Naive B cell (primary cell): ENCODE data around the gene PAAF1. TPM values are rescaled to one million over a fixed set of nuclear protein-coding genes. Genes with fewer than 3 reads are reported as not detected.
A peak's percentile ranks its signal among the peaks of the same experiment; 100 is the strongest.
"Not testable (repeated sequence)": the region's sequence is repeated elsewhere in the genome, so short reads cannot be mapped to it uniquely, and the experiment has no call there.

Experiments used
- ATAC-seq, 2 donors: fragments of 150-1000 bp; cut with Tn5 transposase; 2 replicates each; pipeline ENCODE4 v1.10.0; 2021; ENCODE audit warnings: low read depth in 2 of 2, mild to moderate bottlenecking in 2 of 2, moderate library complexity in 2 of 2
- DNase-seq: peaks from one replicate; pipeline ENCODE4 v3.0.0; 2022
- H3K27ac Mint-ChIP-seq, 6 donors: one replicate each; pipeline ENCODE4 v1.8.0; 2020 to 2022; ENCODE audit warnings: mild to moderate bottlenecking in 6 of 6, mixed read lengths in 6 of 6, moderate library complexity in 5 of 6, inconsistent platforms in 2 of 6
- H3K27me3 Mint-ChIP-seq, 3 donors: one replicate each; pipeline ENCODE4 v1.8.0; 2021 to 2022; ENCODE audit warnings: mixed read lengths in 3 of 3, mild to moderate bottlenecking in 1 of 3
- H3K36me3 Mint-ChIP-seq, 2 donors: one replicate each; pipeline ENCODE4 v1.8.0; 2020 to 2022; ENCODE audit warnings: mixed read lengths in 2 of 2, inconsistent platforms in 1 of 2, mild to moderate bottlenecking in 1 of 2
- H3K4me1 Mint-ChIP-seq, 3 donors: one replicate each; pipeline ENCODE4 v1.8.0; 2020 to 2022; ENCODE audit warnings: mixed read lengths in 3 of 3, inconsistent platforms in 1 of 3, mild to moderate bottlenecking in 1 of 3, moderate library complexity in 1 of 3
- H3K4me3 Mint-ChIP-seq, 8 donors: one replicate each; pipeline ENCODE4 v1.8.0; 2020 to 2022; ENCODE audit warnings: mild to moderate bottlenecking in 8 of 8, mixed read lengths in 8 of 8, moderate library complexity in 8 of 8, inconsistent platforms in 2 of 8
- H3K9me3 Mint-ChIP-seq, 7 donors: one replicate each; pipeline ENCODE4 v1.8.0; 2020 to 2022; ENCODE audit warnings: mixed read lengths in 7 of 7, mild to moderate bottlenecking in 5 of 7, inconsistent platforms in 2 of 7, moderate library complexity in 1 of 7
- polyA plus RNA-seq, 6 donors: library from polyadenylated mRNA; unstranded; fragments of 300-500 nt; fragmentation: Illumina TruSeq; gene quantifications; one replicate each; pipeline ENCODE4 v1.2.3, GENCODE V29; 2021; ENCODE audit warnings: low read depth in 6 of 6

Gene PAAF1
- polyA plus RNA-seq, 6 donors from 2014 or later: 11.5 to 22.5 (median 16.0) TPM

- H3K27ac Mint-ChIP-seq: no peak overlapping the region
- no peaks in the 10 kb centered on the region for H3K27me3 Mint-ChIP-seq
- H3K4me3 Mint-ChIP-seq: no peak overlapping the region
- H3K4me1 Mint-ChIP-seq: no peaks in the 10 kb centered on the region
- no peak for ATAC-seq
- H3K9me3 Mint-ChIP-seq: no peaks in the 10 kb centered on the region
- H3K36me3 Mint-ChIP-seq: peaks cover 12 to 16% of the 10 kb centered on the region in 2 donors
- DNase-seq: no peak
Measured at GRCh38 chr11:73866095-73866579, 10.7 kb upstream of the PAAF1 start.

- no peaks in the 10 kb centered on the region for H3K4me1 Mint-ChIP-seq
Measured at GRCh38 chr11:73866586-73866996, 10.2 kb upstream of the PAAF1 start.

GRCh38 chr11:73869332-73869949 is 7.4 kb upstream of the PAAF1 start:
- H3K36me3 Mint-ChIP-seq: peaks cover 8 to 9% of the 10 kb centered on the region in 2 donors
- no peaks in the 10 kb centered on the region for H3K27me3 Mint-ChIP-seq

More at GRCh38 chr11:73866586-73866996, 10.2 kb upstream of the PAAF1 start:
- H3K9me3 Mint-ChIP-seq: no peaks in the 10 kb centered on the region
- no peak overlapping the region for H3K4me3 Mint-ChIP-seq
- ATAC-seq (no peak), DNase-seq (no peak)
- H3K27me3 Mint-ChIP-seq: no peaks in the 10 kb centered on the region
- H3K27ac Mint-ChIP-seq: no peak overlapping the region
- peaks cover 8 to 16% of the 10 kb centered on the region in 2 donors for H3K36me3 Mint-ChIP-seq

GRCh38 chr11:73870261-73870660 is 6.5 kb upstream of the PAAF1 start:
- Mint-ChIP-seq H3K4me3 (no peak overlapping the region), H3K27me3 (no peaks in the 10 kb centered on the region), H3K9me3 (no peaks in the 10 kb centered on the region), H3K4me1 (peaks cover 11 to 23% (median 18%) of the 10 kb centered on the region in 3 donors), H3K36me3 (peaks cover 7 to 8% of the 10 kb centered on the region in 2 donors), H3K27ac (peak overlapping the region in 2 of 6 donors; percentile 47 to 86)
- DNase-seq (no peak), ATAC-seq (no peak)

More at GRCh38 chr11:73869332-73869949, 7.4 kb upstream of the PAAF1 start:
- ATAC-seq (no peak), DNase-seq (no peak)
- Mint-ChIP-seq H3K9me3 (no peaks in the 10 kb centered on the region), H3K4me3 (no peak overlapping the region), H3K27ac (peak overlapping the region in 1 of 6 donors; percentile 24), H3K4me1 (peaks cover 5 to 15% (median 10%) of the 10 kb centered on the region in 3 donors)

GRCh38 chr11:73872749-73873357 is 3.9 kb upstream of the PAAF1 start:
- no peaks in the 10 kb centered on the region for H3K27me3 Mint-ChIP-seq
- ATAC-seq (no peak), DNase-seq (no peak)
- no peak overlapping the region for H3K4me3 Mint-ChIP-seq
- no peaks in the 10 kb centered on the region for H3K9me3 Mint-ChIP-seq
- H3K27ac Mint-ChIP-seq: peak overlapping the region in 2 of 6 donors; percentile 57 to 71
- peaks cover 7 to 8% of the 10 kb centered on the region in 2 donors for H3K36me3 Mint-ChIP-seq
- peaks cover 21 to 47% (median 43%) of the 10 kb centered on the region in 3 donors for H3K4me1 Mint-ChIP-seq

GRCh38 chr11:73875380-73875779 is 1.4 kb upstream of the PAAF1 start:
- ATAC-seq (no peak), DNase-seq (no peak)
- H3K4me1 Mint-ChIP-seq: peaks cover 21 to 52% (median 44%) of the 10 kb centered on the region in 3 donors
- H3K27ac Mint-ChIP-seq: peak overlapping the region in 5 of 6 donors; percentile 96 to 99 (median 99)
- H3K27me3 Mint-ChIP-seq: no peaks in the 10 kb centered on the region
- peak overlapping the region; percentile 74 to 100 (median 98) for H3K4me3 Mint-ChIP-seq
- peaks cover 7 to 8% of the 10 kb centered on the region in 2 donors for H3K36me3 Mint-ChIP-seq
- H3K9me3 Mint-ChIP-seq: no peaks in the 10 kb centered on the region

- ATAC-seq: no peak
- Mint-ChIP-seq H3K36me3 (peaks cover 7 to 8% of the 10 kb centered on the region in 2 donors), H3K27ac (peak overlapping the region; percentile 96 to 99 (median 98))
Measured at GRCh38 chr11:73875840-73876239, 959 bp upstream of the PAAF1 start.

GRCh38 chr11:73878771-73879170 is 2.0 kb downstream of the PAAF1 start:
- ATAC-seq (no peak), DNase-seq (no peak)
- H3K4me1 Mint-ChIP-seq: peaks cover 17 to 41% (median 38%) of the 10 kb centered on the region in 3 donors
- no peaks in the 10 kb centered on the region for H3K9me3 Mint-ChIP-seq
- H3K27ac Mint-ChIP-seq: no peak overlapping the region
- peaks cover 0 to 6% of the 10 kb centered on the region in 2 donors for H3K36me3 Mint-ChIP-seq
- no peaks in the 10 kb centered on the region for H3K27me3 Mint-ChIP-seq
- peak overlapping the region in 2 of 8 donors; percentile 33 to 94 for H3K4me3 Mint-ChIP-seq

More at GRCh38 chr11:73875840-73876239, 959 bp upstream of the PAAF1 start:
- DNase-seq: no peak
- Mint-ChIP-seq H3K4me1 (peaks cover 21 to 52% (median 44%) of the 10 kb centered on the region in 3 donors), H3K27me3 (no peaks in the 10 kb centered on the region), H3K4me3 (peak overlapping the region; percentile 94 to 100 (median 98)), H3K9me3 (no peaks in the 10 kb centered on the region)

GRCh38 chr11:73880449-73880848 is 3.6 kb downstream of the PAAF1 start:
- H3K9me3 Mint-ChIP-seq, ATAC-seq, H3K27me3 Mint-ChIP-seq, H3K4me3 Mint-ChIP-seq, DNase-seq, H3K36me3 Mint-ChIP-seq: not testable (repeated sequence)
- H3K4me1 Mint-ChIP-seq: peaks cover 8 to 27% (median 25%) of the 10 kb centered on the region in 3 donors
- H3K27ac Mint-ChIP-seq: peak overlapping the region in 1 of 6 donors; percentile 66

- no peaks in the 10 kb centered on the region for H3K9me3 Mint-ChIP-seq
- H3K4me3 Mint-ChIP-seq: no peak overlapping the region
- no peaks in the 10 kb centered on the region for H3K27me3 Mint-ChIP-seq
- ATAC-seq: no peak
- peak overlapping the region in 2 of 6 donors; percentile 36 to 61 for H3K27ac Mint-ChIP-seq
- peaks cover 4 to 15% of the 10 kb centered on the region in 2 donors for H3K36me3 Mint-ChIP-seq
- peaks cover 2 to 7% (median 7%) of the 10 kb centered on the region in 3 donors for H3K4me1 Mint-ChIP-seq
- no peak for DNase-seq
Measured at GRCh38 chr11:73883856-73884255, 7.1 kb downstream of the PAAF1 start.

GRCh38 chr11:73888244-73888643 is 11.4 kb downstream of the PAAF1 start:
- H3K36me3 Mint-ChIP-seq: peaks cover 10 to 14% of the 10 kb centered on the region in 2 donors
- H3K27me3 Mint-ChIP-seq: no peaks in the 10 kb centered on the region
- H3K27ac Mint-ChIP-seq: no peak overlapping the region
- ATAC-seq: no peak
- no peak overlapping the region for H3K4me3 Mint-ChIP-seq
- no peak for DNase-seq
- no peaks in the 10 kb centered on the region for H3K9me3 Mint-ChIP-seq
- peaks cover 2 to 7% (median 5%) of the 10 kb centered on the region in 3 donors for H3K4me1 Mint-ChIP-seq

- DNase-seq (no peak), ATAC-seq (no peak)
- Mint-ChIP-seq H3K36me3 (peaks cover 7 to 10% of the 10 kb centered on the region in 2 donors), H3K27me3 (no peaks in the 10 kb centered on the region), H3K9me3 (no peaks in the 10 kb centered on the region), H3K4me1 (peaks cover 2 to 7% (median 5%) of the 10 kb centered on the region in 3 donors), H3K27ac (no peak overlapping the region), H3K4me3 (no peak overlapping the region)
Measured at GRCh38 chr11:73889019-73889418, 12.2 kb downstream of the PAAF1 start.

GRCh38 chr11:73889536-73889935 is 12.7 kb downstream of the PAAF1 start:
- Mint-ChIP-seq H3K27ac (peak overlapping the region in 1 of 6 donors; percentile 15), H3K9me3 (no peaks in the 10 kb centered on the region), H3K27me3 (no peaks in the 10 kb centered on the region), H3K36me3 (peaks cover 6 to 10% of the 10 kb centered on the region in 2 donors), H3K4me3 (no peak overlapping the region), H3K4me1 (peaks cover 2 to 7% (median 5%) of the 10 kb centered on the region in 3 donors)
- DNase-seq: no peak
- ATAC-seq: no peak

GRCh38 chr11:73893041-73893440 is 16.2 kb downstream of the PAAF1 start:
- H3K27me3 Mint-ChIP-seq: no peaks in the 10 kb centered on the region
- no peaks in the 10 kb centered on the region for H3K4me1 Mint-ChIP-seq
- H3K36me3 Mint-ChIP-seq: peaks cover 7 to 10% of the 10 kb centered on the region in 2 donors
- ATAC-seq (no peak), DNase-seq (no peak)
- H3K27ac Mint-ChIP-seq: no peak overlapping the region
- H3K9me3 Mint-ChIP-seq: no peaks in the 10 kb centered on the region
- H3K4me3 Mint-ChIP-seq: no peak overlapping the region
